ENCODE data around the gene PARD3. TPM values are rescaled to one million over a fixed set of nuclear protein-coding genes. Genes with fewer than 3 reads are reported as not detected.

Gene PARD3
- total and polyA plus RNA-seq, 2 donors (not counting 3 experiments of a cell fraction or from before 2014, with no cell fraction given) = 7.3 to 24.1 TPM

DNA sequence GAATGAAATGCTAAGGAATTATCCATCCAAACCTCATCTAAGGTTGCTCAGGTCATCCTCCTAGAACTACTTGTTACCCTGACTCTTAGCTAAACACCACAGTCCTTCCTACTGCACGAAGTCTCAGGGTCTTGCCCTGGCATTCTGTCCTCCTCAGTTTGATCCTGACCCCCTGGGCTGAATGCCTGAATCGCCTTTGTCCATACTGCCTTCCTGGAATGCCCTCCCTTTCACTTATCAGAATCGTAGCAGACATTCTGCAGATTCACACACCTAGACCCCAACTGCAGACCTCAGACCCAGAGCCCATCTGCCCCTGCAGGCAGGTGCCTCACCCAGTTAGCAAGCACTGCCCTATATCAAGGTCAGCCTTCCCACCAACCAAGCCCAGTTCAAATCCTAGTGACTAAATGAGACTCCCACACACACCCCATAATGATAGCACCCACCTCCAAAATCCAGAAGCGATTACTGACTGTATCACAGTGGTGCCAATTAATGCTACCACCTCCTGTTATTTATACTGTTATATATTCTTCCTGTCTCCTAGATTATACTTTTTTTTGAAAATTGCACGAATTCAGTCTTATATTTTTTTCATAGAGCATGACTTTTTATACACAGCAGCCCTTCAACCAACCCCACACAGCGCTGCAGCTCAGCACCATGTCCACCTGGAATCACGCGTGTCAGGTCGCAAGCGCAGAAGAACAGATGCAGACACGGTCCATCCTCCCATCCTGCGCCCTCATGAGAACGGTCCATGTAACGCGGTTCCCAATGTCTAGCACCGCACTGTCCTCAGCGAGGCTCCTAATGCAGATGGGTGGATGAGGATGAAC, 3.7 kb downstream of the PARD3 start:
- POLR2A ChIA-PET = no interaction called here
- CTCF ChIA-PET = no interaction called here
- H2AFZ ChIP-seq (ENCODE audit: low read depth, low read length) = no peak overlapping the region

More for the DNA sequence above, 3.7 kb downstream of the PARD3 start:
- no peak overlapping the region for H3K4me2 ChIP-seq (ENCODE audit: insufficient read depth, low read length)
- H3K9me1 ChIP-seq (replicated peaks; ENCODE audit: control insufficient read depth, extremely low read depth, insufficient read depth, low read length) = no peaks in the 10 kb centered on the region
- H4K20me1 ChIP-seq (replicated peaks; ENCODE audit: control insufficient read depth, extremely low read depth, insufficient read depth, low read length) = peaks cover 3% of the 10 kb centered on the region
- no peak overlapping the region for H3K9ac ChIP-seq (replicated peaks; ENCODE audit: extremely low read depth, insufficient read depth, low read length)
- peaks cover 12% of the 10 kb centered on the region for H3K4me1 ChIP-seq (ENCODE audit: control insufficient read depth, extremely low read depth, insufficient read depth, low read length)
- H3K79me2 ChIP-seq (ENCODE audit: control insufficient read depth, insufficient read depth, low read length) = peaks cover 47% of the 10 kb centered on the region
- DNase-seq (ENCODE audit: low read depth, low spot score) (no peak), FAIRE-seq (no peak)
- no peak overlapping the region for H3K27ac ChIP-seq (ENCODE audit: insufficient read depth, low read depth, low read length)
- BruUV-seq (replicated peaks) = no TSS peak
- TF ChIP-seq GATA2 (IDR thresholded peaks at IDR 0.05; ENCODE audit: insufficient read depth, insufficient read length, low read depth, low read length) (no peak), MAX (IDR thresholded peaks at IDR 0.05; ENCODE audit: insufficient read depth, insufficient read length) (no peak), MYC (IDR thresholded peaks at IDR 0.05; ENCODE audit: low read depth, low read length) (no peak), FOS (IDR thresholded peaks at IDR 0.05; ENCODE audit: borderline replicate concordance, insufficient read depth, low read length) (no peak), POLR2AphosphoS5 (IDR thresholded peaks at IDR 0.05; ENCODE audit: insufficient read depth, low read depth, low read length) (no peak), JUN (IDR thresholded peaks at IDR 0.05; ENCODE audit: borderline replicate concordance, insufficient read depth, insufficient read length, low read depth) (no peak)
- TF ChIP-seq, protein P1, sequence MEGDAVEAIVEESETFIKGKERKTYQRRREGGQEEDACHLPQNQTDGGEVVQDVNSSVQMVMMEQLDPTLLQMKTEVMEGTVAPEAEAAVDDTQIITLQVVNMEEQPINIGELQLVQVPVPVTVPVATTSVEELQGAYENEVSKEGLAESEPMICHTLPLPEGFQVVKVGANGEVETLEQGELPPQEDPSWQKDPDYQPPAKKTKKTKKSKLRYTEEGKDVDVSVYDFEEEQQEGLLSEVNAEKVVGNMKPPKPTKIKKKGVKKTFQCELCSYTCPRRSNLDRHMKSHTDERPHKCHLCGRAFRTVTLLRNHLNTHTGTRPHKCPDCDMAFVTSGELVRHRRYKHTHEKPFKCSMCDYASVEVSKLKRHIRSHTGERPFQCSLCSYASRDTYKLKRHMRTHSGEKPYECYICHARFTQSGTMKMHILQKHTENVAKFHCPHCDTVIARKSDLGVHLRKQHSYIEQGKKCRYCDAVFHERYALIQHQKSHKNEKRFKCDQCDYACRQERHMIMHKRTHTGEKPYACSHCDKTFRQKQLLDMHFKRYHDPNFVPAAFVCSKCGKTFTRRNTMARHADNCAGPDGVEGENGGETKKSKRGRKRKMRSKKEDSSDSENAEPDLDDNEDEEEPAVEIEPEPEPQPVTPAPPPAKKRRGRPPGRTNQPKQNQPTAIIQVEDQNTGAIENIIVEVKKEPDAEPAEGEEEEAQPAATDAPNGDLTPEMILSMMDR (IDR thresholded peaks at IDR 0.05; ENCODE audit: extremely low read depth in 1 of 2, insufficient read depth in 1 of 2, low read depth in 1 of 2, low read length in 2 of 2) = no peak
- H3K27me3 ChIP-seq (ENCODE audit: control insufficient read depth in 2 of 2, insufficient read depth in 2 of 2, low read length in 2 of 2) = peaks cover 0 to 3% of the 10 kb centered on the region in 2 experiments
- dilution Hi-C loops (cut with MboI; ENCODE audit: extremely low pct_ligation_motif_present, low sequenced_read_pairs) = no loop called here
- no peaks in the 10 kb centered on the region for H3K9me3 ChIP-seq (replicated peaks; ENCODE audit: control insufficient read depth, insufficient read depth, low read length)
- H3K36me3 ChIP-seq (ENCODE audit: control insufficient read depth in 2 of 2, extremely low read depth in 1 of 2, insufficient read depth in 2 of 2, low read length in 2 of 2) = no peaks in the 10 kb centered on the region
- intact Hi-C loops (cut with micrococcal nuclease) = loop anchor here (10.0 kb wide), 1 partner anchor 403 kb away; no protein-coding TSS in a partner anchor
- no peak overlapping the region for H3K4me3 ChIP-seq (replicated peaks in 1 of 3; ENCODE audit: insufficient read depth in 1 of 3, low read depth in 1 of 3, low read length in 3 of 3)
